Measurements from ENCODE around the gene CCDC97.
A peak's percentile ranks its signal among the peaks of the same experiment; 100 is the strongest.

CCDC97 gene

GRCh38 chr19:41351339-41352245 lies 41.6 kb downstream of the CCDC97 start:
- Histone ChIP-seq H3K36me3 (replicated peaks) (no peaks in the 10 kb centered on the region; the same call in 1 of the 2 replicates), H3K4me3 (peak overlapping the region; percentile 73), H3K4me1 (peaks cover 3% of the 10 kb centered on the region; the same call in 1 of the 2 replicates), H3K9me3 (no peaks in the 10 kb centered on the region), H3K27me3 (ENCODE audit: low read depth) (no peaks in the 10 kb centered on the region)
- DNase-seq (ENCODE audit: low spot score in 2 of 2), result peak; percentile 41 to 78
- in situ Hi-C loops (cut with MboI; ENCODE audit: low sequenced_read_pairs), result no loop called here

GRCh38 chr19:41352279-41352608 lies 42.3 kb downstream of the CCDC97 start:
- in situ Hi-C loops (cut with MboI; ENCODE audit: low sequenced_read_pairs), result no loop called here
- DNase-seq (ENCODE audit: low spot score in 2 of 2), result no peak
- Histone ChIP-seq H3K4me3 (peak overlapping the region; percentile 73), H3K36me3 (replicated peaks) (no peaks in the 10 kb centered on the region; the same call in 1 of the 2 replicates), H3K27me3 (ENCODE audit: low read depth) (no peaks in the 10 kb centered on the region), H3K9me3 (no peaks in the 10 kb centered on the region), H3K4me1 (peaks cover 3% of the 10 kb centered on the region; the same call in 1 of the 2 replicates)

GRCh38 chr19:41352609-41353465 lies 42.9 kb downstream of the CCDC97 start:
- Histone ChIP-seq H3K4me1 (peaks cover 3% of the 10 kb centered on the region; the same call in 1 of the 2 replicates), H3K36me3 (replicated peaks) (no peaks in the 10 kb centered on the region)
- peak in 1 of 2 experiments; percentile 78 for DNase-seq (ENCODE audit: low spot score in 2 of 2)

GRCh38 chr19:41353466-41354342 lies 43.7 kb downstream of the CCDC97 start, which contains the start of gene TGFB1:
TSS of gene TGFB1 (minus strand) at chr19:41353922. CDS start at chr19:41353044, 878 bp downstream.
- in situ Hi-C loops (cut with MboI; ENCODE audit: low sequenced_read_pairs), result no loop called here
- Histone ChIP-seq H3K9me3 (no peaks in the 10 kb centered on the region), H3K4me3 (peak within 1 kb of the TSS; percentile 73), H3K27me3 (ENCODE audit: low read depth) (no peaks in the 10 kb centered on the region), H3K36me3 (replicated peaks) (no peaks in the 10 kb centered on the region), H3K4me1 (peaks cover 3% of the 10 kb centered on the region; the same call in 1 of the 2 replicates)
- DNase-seq (ENCODE audit: low spot score in 2 of 2), result peak; percentile 58 to 88

More at GRCh38 chr19:41352609-41353465, 42.9 kb downstream of the CCDC97 start:
- H3K4me3 ChIP-seq, result peak overlapping the region; percentile 73
- H3K27me3 ChIP-seq (ENCODE audit: low read depth), result no peaks in the 10 kb centered on the region
- no peaks in the 10 kb centered on the region for H3K9me3 ChIP-seq
- in situ Hi-C loops (cut with MboI; ENCODE audit: low sequenced_read_pairs), result no loop called here

GRCh38 chr19:41354343-41354953 lies 44.5 kb downstream of the CCDC97 start:
- H3K36me3 ChIP-seq (replicated peaks), result no peaks in the 10 kb centered on the region

GRCh38 chr19:41355035-41355434 lies 45.1 kb downstream of the CCDC97 start:
- no peak for DNase-seq (ENCODE audit: low spot score in 2 of 2)
- no peaks in the 10 kb centered on the region for H3K9me3 ChIP-seq

More at GRCh38 chr19:41354343-41354953, 44.5 kb downstream of the CCDC97 start:
- peak overlapping the region; percentile 73 for H3K4me3 ChIP-seq
- peaks cover 3% of the 10 kb centered on the region; the same call in 1 of the 2 replicates for H3K4me1 ChIP-seq
- H3K27me3 ChIP-seq (ENCODE audit: low read depth), result no peaks in the 10 kb centered on the region
- no peaks in the 10 kb centered on the region for H3K9me3 ChIP-seq
- in situ Hi-C loops (cut with MboI; ENCODE audit: low sequenced_read_pairs), result no loop called here
- no peak for DNase-seq (ENCODE audit: low spot score in 2 of 2)

GRCh38 chr19:41355802-41356201 lies 45.8 kb downstream of the CCDC97 start:
- Histone ChIP-seq H3K4me1 (peaks cover 3% of the 10 kb centered on the region; the same call in 1 of the 2 replicates), H3K27me3 (ENCODE audit: low read depth) (no peaks in the 10 kb centered on the region), H3K9me3 (no peaks in the 10 kb centered on the region), H3K36me3 (replicated peaks) (no peaks in the 10 kb centered on the region), H3K4me3 (no peak overlapping the region)
- no peak for DNase-seq (ENCODE audit: low spot score in 2 of 2)
- in situ Hi-C loops (cut with MboI; ENCODE audit: low sequenced_read_pairs), result no loop called here

More at GRCh38 chr19:41355035-41355434, 45.1 kb downstream of the CCDC97 start:
- Histone ChIP-seq H3K36me3 (replicated peaks) (no peaks in the 10 kb centered on the region), H3K4me3 (no peak overlapping the region), H3K27me3 (ENCODE audit: low read depth) (no peaks in the 10 kb centered on the region), H3K4me1 (peaks cover 3% of the 10 kb centered on the region; the same call in 1 of the 2 replicates)
- in situ Hi-C loops (cut with MboI; ENCODE audit: low sequenced_read_pairs), result no loop called here

GRCh38 chr19:41356984-41357739 lies 47.2 kb downstream of the CCDC97 start:
- H3K9me3 ChIP-seq, result no peaks in the 10 kb centered on the region
- no peaks in the 10 kb centered on the region for H3K27me3 ChIP-seq (ENCODE audit: low read depth)
- in situ Hi-C loops (cut with MboI; ENCODE audit: low sequenced_read_pairs), result no loop called here

GRCh38 chr19:41357746-41358145 lies 47.8 kb downstream of the CCDC97 start:
- Histone ChIP-seq H3K36me3 (replicated peaks) (no peaks in the 10 kb centered on the region), H3K4me3 (no peak overlapping the region), H3K4me1 (peaks cover 3% of the 10 kb centered on the region; the same call in 1 of the 2 replicates), H3K9me3 (no peaks in the 10 kb centered on the region), H3K27me3 (ENCODE audit: low read depth) (no peaks in the 10 kb centered on the region)
- in situ Hi-C loops (cut with MboI; ENCODE audit: low sequenced_read_pairs), result no loop called here
- DNase-seq (ENCODE audit: low spot score in 2 of 2), result no peak

More at GRCh38 chr19:41356984-41357739, 47.2 kb downstream of the CCDC97 start:
- no peak overlapping the region for H3K4me3 ChIP-seq
- H3K4me1 ChIP-seq, result peaks cover 3% of the 10 kb centered on the region; the same call in 1 of the 2 replicates
- no peak for DNase-seq (ENCODE audit: low spot score in 2 of 2)
- no peaks in the 10 kb centered on the region for H3K36me3 ChIP-seq (replicated peaks)

- in situ Hi-C loops (cut with MboI; ENCODE audit: low sequenced_read_pairs), result no loop called here
- Histone ChIP-seq H3K4me3 (no peak overlapping the region), H3K36me3 (replicated peaks) (no peaks in the 10 kb centered on the region), H3K9me3 (no peaks in the 10 kb centered on the region), H3K27me3 (ENCODE audit: low read depth) (no peaks in the 10 kb centered on the region), H3K4me1 (peaks cover 5% of the 10 kb centered on the region)
- DNase-seq (ENCODE audit: low spot score in 2 of 2), result no peak
Measured at GRCh38 chr19:41359741-41360140, 49.8 kb downstream of the CCDC97 start.

- in situ Hi-C loops (cut with MboI; ENCODE audit: low sequenced_read_pairs), result no loop called here
- no peak overlapping the region for H3K4me3 ChIP-seq
- peaks cover 5% of the 10 kb centered on the region for H3K4me1 ChIP-seq
Measured at GRCh38 chr19:41362143-41362847, 52.3 kb downstream of the CCDC97 start.

More at GRCh38 chr19:41362143-41362847, 52.3 kb downstream of the CCDC97 start:
- DNase-seq (ENCODE audit: low spot score in 2 of 2), result no peak
- H3K9me3 ChIP-seq, result no peaks in the 10 kb centered on the region
- no peaks in the 10 kb centered on the region for H3K36me3 ChIP-seq (replicated peaks)
- H3K27me3 ChIP-seq (ENCODE audit: low read depth), result no peaks in the 10 kb centered on the region

Measured in HAP-1 (cell line).